Stromal cell of bone marrow (primary cell): ENCODE results near the gene ZNF830.
"Not testable (repeated sequence)": the region's sequence is repeated elsewhere in the genome, so short reads cannot be mapped to it uniquely, and the experiment has no call there.

Experiments
- DNase-seq: peaks from one replicate; pipeline ENCODE4 v3.0.0-alpha.2; 2012; ENCODE audit warnings: low read depth

Gene ZNF830

DNA sequence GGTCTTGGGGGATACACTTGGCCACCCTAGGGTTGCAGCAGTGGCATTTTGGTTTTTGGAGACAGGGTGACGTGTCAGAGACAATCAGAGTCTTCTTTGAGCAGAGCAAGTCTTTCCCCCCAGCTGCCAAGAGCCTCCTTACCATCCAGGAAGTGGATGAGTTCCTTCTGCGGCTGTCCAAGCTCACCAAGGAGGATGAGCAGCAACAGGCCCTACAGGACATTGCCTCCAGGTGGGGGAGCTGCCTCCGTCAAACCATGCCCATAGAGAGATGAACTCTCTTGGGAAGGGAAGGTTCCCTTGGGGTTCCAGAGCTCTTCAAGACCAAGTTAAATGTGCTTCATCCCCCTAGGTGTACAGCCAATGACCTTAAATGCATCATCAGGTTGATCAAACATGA, 30.3 kb downstream of the ZNF830 start:
- no peak for DNase-seq

DNA sequence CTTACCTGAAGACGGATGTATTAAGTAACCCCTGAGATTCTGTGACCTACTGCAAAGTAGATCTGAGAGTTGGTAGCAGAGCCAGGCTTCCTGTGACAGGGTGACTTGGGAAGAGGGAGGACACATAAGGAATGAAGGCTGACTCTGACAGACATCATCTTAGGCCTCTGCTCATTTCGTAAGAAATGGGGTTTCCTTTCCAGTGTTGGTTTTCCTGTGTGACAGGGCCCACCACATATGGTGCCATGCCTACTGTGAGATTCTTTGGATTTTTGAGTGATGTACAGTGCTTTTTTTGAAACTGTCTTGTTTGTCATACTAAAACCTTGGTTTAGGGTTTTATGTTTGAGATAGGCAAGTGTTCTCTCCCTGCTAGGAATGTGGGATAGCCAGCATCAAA, 31.7 kb downstream of the ZNF830 start:
- no peak for DNase-seq

DNA sequence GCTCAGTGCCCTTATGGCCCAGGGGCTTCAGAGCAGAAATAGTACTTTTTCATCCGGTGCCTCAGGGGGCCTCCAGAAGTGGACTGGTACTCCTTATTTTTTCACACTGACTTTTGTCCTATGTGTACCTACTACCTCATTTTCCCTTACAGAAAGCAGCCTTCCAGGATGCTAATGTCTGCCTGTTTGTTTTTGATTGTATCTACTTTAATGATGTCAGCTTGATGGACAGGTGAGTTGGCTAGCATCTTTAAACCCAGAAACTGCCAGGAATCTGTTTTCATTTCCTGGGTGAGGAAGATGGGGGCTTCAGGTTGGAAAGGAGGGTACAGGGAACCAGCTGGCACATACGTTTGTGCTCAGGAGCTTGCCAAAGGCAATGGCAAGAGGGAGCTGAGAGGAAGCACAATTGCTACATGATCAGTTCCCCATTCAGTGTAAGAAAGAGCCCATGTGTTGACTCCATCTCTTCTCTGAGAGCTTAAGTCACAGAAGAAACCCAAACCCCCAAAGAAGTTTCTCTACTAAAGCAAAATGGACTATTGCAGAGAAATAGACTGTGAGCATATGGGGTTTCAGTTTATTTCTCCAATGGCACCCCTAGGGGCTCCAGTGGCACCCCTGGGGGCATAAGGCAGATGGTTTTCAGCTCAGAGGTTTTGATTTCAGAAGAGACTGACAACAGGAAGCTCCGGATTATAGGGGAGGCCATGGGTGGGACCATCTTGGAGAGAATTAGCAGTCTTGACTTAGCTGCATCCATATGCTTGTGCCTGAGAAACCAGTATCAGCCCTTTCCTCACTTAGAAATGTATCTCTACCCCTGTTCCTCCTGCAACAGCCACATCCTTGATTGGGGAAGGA, 35.3 kb downstream of the ZNF830 start:
- DNase-seq = no peak

DNA sequence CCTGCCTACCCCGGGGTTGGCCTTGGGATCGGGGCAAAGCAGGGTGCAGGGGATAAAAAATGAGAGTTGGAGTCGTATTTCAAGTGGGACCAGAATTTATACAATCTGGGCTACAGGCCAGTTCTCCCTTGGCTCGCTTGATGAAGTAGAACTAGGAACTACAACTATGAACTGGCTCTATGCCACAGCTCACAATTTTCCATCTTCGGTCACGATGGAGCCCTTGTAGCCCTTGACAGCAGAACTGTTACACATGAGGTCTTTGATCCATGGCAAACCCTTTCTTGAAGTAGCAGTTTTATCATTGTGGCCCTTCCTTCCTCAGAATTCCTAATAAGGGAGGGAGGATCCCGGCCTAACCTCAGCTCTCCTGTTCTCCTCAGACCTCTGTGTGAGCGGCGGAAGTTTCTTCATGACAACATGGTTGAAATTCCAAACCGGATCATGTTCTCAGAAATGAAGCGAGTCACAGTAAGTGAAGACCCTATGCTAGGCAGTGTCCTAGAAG, 36.1 kb downstream of the ZNF830 start:
- peak; percentile 31 for DNase-seq

DNA sequence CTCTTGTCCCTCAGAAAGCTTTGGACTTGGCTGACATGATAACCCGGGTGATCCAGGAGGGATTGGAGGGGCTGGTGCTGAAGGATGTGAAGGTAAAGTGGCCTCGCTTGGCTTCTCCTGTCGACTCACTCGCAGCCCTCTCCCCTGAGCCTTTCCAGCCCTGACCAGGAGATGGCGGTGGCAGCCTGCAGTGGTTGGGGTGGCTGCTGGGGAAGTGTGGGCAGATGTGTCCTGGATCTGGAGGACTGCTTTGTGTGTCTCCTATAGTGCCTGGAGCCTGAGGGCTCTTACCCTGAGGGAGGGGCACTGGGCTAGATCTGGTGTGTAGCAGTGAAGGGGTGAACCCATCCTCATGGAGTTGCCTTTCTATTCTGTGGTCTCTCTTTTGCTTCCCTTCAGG, 36.9 kb downstream of the ZNF830 start:
- peak; percentile 44 for DNase-seq

DNA sequence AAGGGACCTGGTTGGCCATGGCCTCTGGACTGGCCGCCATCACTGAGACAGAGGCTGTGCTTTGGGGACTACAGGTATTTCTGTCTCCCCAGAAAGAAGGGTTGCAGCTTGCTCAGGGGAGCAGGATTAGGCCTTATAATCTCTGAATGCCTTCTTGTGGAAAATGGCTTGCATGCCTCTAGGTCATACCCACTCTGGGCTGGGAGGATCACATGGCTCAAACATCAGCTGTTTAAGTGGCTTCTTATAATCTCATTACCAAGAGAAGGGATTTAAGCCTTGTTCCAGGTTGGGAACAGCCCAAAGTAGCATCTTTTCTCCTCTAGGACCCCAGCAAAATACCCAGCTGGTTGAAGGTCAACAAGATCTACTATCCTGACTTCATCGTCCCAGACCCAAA, 38.1 kb downstream of the ZNF830 start:
- no peak for DNase-seq

DNA sequence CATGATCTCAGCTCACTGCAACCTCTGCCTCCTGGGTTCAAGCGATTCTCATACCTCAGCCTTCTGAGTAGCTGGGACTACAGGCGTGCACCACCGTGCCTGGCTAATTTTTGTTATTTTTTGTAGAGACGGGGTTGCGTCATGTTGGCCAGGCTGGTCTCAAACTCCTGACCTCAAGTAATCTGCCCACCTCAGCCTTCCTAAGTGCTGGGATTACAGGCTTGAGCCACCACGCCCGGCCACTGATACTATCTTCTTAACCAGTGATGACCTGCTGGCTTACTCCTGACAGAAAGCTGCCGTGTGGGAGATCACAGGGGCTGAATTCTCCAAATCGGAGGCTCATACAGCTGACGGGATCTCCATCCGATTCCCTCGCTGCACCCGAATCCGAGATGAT, 39.6 kb downstream of the ZNF830 start:
- DNase-seq = not testable (repeated sequence)

DNA sequence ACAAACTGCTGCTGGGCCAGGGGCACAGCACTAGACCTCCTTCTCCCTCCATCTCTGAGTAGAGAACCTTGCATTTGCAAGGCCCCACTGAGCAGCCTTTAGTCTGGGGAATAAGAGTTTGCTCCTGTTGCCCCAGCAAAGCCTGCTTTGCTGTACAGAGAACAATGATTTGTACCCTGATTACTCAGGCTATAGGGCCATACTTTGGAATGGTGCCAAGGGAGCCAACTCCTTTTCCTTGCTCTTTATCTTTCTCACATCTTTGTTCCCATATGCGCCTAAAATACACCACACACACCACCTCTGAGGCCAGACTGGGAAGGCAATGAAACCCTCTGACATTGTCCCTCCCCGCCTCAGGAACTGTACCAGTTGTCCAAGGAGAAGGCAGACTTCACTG, 40.2 kb downstream of the ZNF830 start:
- no peak for DNase-seq

DNA sequence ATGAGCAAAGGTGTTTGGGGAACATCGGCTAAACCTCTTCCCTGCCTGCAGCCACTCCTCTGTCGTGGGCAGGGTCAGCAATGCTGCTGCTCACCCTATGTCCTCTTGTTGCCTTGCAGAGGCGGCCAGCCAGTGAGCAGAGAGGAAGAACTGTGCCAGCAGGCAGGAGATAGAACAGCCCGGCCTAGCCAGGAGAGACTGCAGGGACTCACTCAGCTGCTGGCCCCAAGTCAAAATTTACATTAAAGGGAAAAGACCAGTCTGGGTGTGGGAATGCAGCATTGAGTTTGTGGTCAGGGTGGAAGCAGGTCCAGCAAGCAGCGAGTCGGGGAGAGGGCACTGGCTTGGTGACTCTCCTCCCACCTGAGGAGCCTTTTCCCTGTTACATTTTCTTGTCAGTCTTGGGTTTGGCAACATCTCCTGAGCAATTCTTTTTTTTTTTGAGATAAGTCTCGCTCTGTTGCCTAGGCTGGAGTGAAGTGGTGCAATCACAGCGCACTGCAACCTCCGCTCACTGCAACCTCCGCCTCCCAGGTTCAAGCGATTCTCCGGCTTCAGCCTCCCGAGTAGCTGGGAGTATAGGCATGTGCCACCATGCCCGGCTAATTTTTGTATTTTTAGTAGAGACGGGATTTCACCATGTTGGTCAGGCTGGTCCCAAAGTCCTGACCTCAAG, 41.7 kb downstream of the ZNF830 start:
- DNase-seq = no peak

DNA sequence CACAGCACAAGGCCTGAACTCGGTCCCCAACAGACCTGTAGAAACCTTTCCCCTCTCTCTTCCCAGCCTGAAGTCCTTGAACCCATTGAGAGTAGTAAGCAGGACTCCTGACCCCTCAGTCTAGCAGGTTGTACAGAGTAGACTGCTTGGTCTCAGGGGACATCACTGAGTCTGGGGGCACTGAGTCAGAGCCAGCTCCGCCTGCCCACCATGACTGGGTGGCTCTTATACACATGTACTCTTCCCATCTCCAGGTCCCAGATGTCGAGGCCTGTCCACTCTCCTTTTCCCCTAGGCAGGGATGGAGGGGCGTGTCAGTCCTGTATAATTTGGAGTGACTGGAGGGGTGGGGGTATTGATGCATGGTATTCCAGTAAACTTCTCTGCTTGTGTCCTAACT, 42.4 kb downstream of the ZNF830 start:
- DNase-seq = no peak

DNA sequence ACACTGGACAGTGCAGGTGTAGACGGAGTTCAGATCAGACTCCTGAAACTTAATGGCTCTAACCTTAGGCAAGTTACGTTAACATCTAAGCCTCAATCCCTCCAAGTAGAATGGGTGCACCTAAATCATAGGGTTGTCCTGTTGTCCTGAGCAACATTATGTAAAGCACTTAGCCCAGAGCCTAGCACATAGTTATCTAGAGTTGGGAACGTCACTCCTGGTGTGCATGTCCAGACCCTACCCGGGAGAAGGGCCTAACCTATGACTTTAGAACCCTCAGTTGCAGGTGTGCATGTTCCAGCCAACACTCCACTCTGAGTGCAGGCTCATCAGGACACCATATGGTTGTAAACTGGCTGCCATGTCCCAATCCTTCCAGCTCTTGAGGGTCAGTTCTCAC, 45.0 kb downstream of the ZNF830 start:
- no peak for DNase-seq

DNA sequence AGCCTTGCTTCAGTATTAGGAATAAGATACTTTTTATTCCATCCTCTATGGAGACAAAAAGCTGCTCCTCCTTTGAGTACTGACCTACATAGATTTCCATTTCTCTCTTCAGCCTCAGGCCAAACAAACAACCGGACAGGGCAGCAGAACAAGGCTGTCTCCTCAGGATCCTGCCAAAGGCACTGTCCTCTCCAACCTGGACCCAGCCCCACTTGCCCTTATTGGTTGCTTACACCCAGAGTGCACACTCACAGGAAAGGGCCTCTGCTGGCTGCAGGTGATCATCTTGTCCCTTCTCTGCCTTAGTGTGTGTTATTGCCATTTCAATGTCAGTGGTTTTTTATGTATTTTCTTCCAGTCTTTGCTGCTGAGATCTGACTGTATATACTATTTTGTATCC, 45.6 kb downstream of the ZNF830 start:
- DNase-seq = no peak

DNA sequence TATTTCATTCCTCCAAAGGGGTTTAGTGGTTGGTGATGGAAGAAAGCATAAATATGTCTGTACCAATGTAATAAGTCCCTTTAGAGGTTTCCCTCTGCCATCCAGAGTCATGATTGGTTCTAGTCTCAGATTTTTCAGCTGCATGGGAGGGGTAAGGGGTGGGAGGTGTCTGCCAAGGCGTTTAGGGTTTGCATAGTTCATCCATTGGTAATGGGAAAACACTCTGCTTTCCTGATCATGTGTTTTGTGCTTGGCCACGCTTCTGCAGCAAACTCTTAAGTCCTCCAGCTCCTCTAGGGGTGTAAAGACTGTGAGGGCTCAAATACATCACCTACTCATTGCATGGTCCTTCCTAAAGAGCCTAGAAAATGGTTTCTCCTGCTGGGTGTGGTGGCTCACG, 48.8 kb downstream of the ZNF830 start:
- no peak for DNase-seq

DNA sequence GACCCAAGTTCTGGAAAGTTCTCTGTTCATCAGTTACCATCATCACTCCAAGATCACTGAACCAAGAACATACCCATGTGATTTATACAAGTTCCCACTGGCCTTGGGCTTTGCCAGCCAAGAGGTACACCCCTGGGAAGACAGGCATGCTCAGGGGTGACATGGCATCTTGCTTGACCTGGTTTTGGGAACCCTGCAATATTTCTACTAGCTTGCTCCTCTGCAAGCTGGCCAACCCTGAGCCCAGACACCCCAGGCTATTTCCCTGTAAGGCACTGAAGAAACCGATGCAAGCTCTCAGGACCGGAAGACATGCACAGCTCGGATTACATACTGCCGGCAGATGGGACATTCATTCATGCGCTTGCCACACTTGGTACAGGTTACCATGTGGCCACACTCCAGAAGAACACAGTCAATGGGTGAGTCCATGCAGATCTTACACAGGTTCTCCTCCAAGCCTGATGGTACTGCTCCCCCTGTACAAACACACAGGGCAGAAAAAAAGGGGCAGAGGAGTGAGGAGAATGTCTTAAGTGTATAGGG, 50.4 kb downstream of the ZNF830 start:
- DNase-seq = no peak
